CD4-positive, alpha-beta T cell (primary cell): Measurements from ENCODE around the gene FITM2. TPM values are rescaled to one million over a fixed set of nuclear protein-coding genes. Genes with fewer than 3 reads are reported as not detected.

ENCODE experiments used
- ATAC-seq: fragments of 200-7000 bp; cut with Tn5 transposase; one replicate; pipeline ENCODE4 v1.10.0; 2022; ENCODE audit warnings: mild to moderate bottlenecking; ENCODE audit not compliant: poor library complexity
- CTCF ChIA-PET: fragments of 350-600 bp; sonication (Branson Sonifier 250); formaldehyde crosslinking; loops from one replicate; lab custom pipeline; 2021; ENCODE audit warnings: antibody characterized with exemption, inconsistent platforms; lab: Charles Lee
- POLR2A ChIA-PET: fragments of 350-600 bp; sonication (Branson Sonifier 250); formaldehyde crosslinking; loops from one replicate; lab custom pipeline; 2021; ENCODE audit warnings: antibody characterized with exemption, inconsistent platforms; lab: Charles Lee
- DNase-seq, 14 experiments: peaks; one replicate each; pipeline ENCODE4 v3.0.0-alpha.2; 2013 to 2020; ENCODE audit warnings: mixed read lengths in 2 of 14
- H3K27ac ChIP-seq, 2 donors: one replicate each; pipeline versions ENCODE4 v1.5.1 to v1.7.0; 2013; ENCODE audit warnings: low read length in 2 of 2, low read depth in 1 of 2, mild to moderate bottlenecking in 1 of 2
- H3K27me3 ChIP-seq, 2 experiments: 1 replicate in 1 of 2; 2 replicates in 1 of 2; pipeline versions ENCODE4 v1.6.1 to v1.7.0; 2013; ENCODE audit warnings: low read length in 2 of 2, control low read depth in 1 of 2, mild to moderate bottlenecking in 1 of 2, moderate library complexity in 1 of 2; ENCODE audit not compliant: insufficient read depth in 2 of 2, control insufficient read depth in 1 of 2
- H3K36me3 ChIP-seq: one replicate; pipeline ENCODE4 v1.6.1; 2013; ENCODE audit warnings: low read length, control low read depth; ENCODE audit not compliant: insufficient read depth
- H3K4me1 ChIP-seq: one replicate; pipeline ENCODE4 v1.6.1; 2013; ENCODE audit warnings: low read length, control low read depth; ENCODE audit not compliant: insufficient read depth
- H3K4me3 ChIP-seq: one replicate; pipeline ENCODE4 v1.5.1; 2013; ENCODE audit warnings: mild to moderate bottlenecking, low read length, moderate library complexity
- H3K9me3 ChIP-seq, 2 experiments: 1 replicate in 1 of 2; 2 replicates in 1 of 2; pipeline versions ENCODE4 v1.6.1 to v1.7.0; 2013; ENCODE audit warnings: low read length in 2 of 2, mild to moderate bottlenecking in 2 of 2, control low read depth in 1 of 2, moderate library complexity in 1 of 2; ENCODE audit not compliant: control insufficient read depth in 1 of 2, insufficient read depth in 1 of 2
- H3K27ac Mint-ChIP-seq: one replicate; pipeline ENCODE4 v1.8.0; 2020; ENCODE audit warnings: mixed read lengths
- H3K27me3 Mint-ChIP-seq: one replicate; pipeline ENCODE4 v1.8.0; 2021; ENCODE audit warnings: mixed read lengths
- H3K36me3 Mint-ChIP-seq: one replicate; pipeline ENCODE4 v1.8.0; 2021; ENCODE audit warnings: low read depth, mixed read lengths
- H3K4me1 Mint-ChIP-seq: one replicate; pipeline ENCODE4 v1.8.0; 2021; ENCODE audit warnings: low read depth, mixed read lengths
- H3K4me3 Mint-ChIP-seq: one replicate; pipeline ENCODE4 v1.8.0; 2020; ENCODE audit warnings: mild to moderate bottlenecking, mixed read lengths
- H3K9me3 Mint-ChIP-seq: one replicate; pipeline ENCODE4 v1.8.0; 2020; ENCODE audit warnings: mixed read lengths
- CTCF ChIP-seq: fragments of 200-600 bp; IDR thresholded peaks from one replicate; pipeline ENCODE4 v1.8.0; 2022; ENCODE audit warnings: antibody characterized with exemption, mild to moderate bottlenecking
- intact Hi-C, 2 experiments: fragments of 100-400 bp; cut with DNase I in 1 of 2; cut with micrococcal nuclease in 1 of 2; formaldehyde crosslinking; loops; one replicate each; pipeline versions ENCODE4 v1.15.1 to v1.9.0; 2023 to 2025; cut with DNase I, micrococcal nuclease
- total RNA-seq, 174 experiments: library from RNA in 2 of 174; stranded (reverse) in 2 of 174; gene quantifications; one replicate each; pipeline ENCODE4 v1.2.3 and lab custom pipeline; 2021 to 2026

Gene FITM2
- total RNA-seq, 2 experiments from 2014 or later, result 3.2 to 3.4 TPM

- DNase-seq, result no peak
Measured at GRCh38 chr20:44336725-44337380, 25.9 kb upstream of the FITM2 start, which contains the start of gene R3HDML. TSS of gene R3HDML (plus strand) at chr20:44337043. CDS start at chr20:44337158, 115 bp downstream.

GRCh38 chr20:44336086-44336485 lies 25.1 kb upstream of the FITM2 start:
- no peak for TF ChIP-seq CTCF
- Histone ChIP-seq H3K9me3 (no peaks in the 10 kb centered on the region), H3K27ac (no peak overlapping the region), H3K4me1 (no peaks in the 10 kb centered on the region), H3K27me3 (peaks cover 0 to 9% of the 10 kb centered on the region in 2 experiments), H3K36me3 (no peaks in the 10 kb centered on the region), H3K4me3 (no peak overlapping the region)
- POLR2A ChIA-PET, result no interaction called here
- Mint-ChIP-seq H3K4me3 (no peak overlapping the region), H3K27ac (no peak overlapping the region), H3K9me3 (no peaks in the 10 kb centered on the region), H3K36me3 (no peaks in the 10 kb centered on the region), H3K27me3 (peaks cover 21% of the 10 kb centered on the region), H3K4me1 (no peaks in the 10 kb centered on the region)
- CTCF ChIA-PET, result no interaction called here
- DNase-seq (no peak), ATAC-seq (no peak)
- intact Hi-C loops, result no loop called here

More at GRCh38 chr20:44336725-44337380, 25.9 kb upstream of the FITM2 start, which contains the start of gene R3HDML:
- peaks cover 0 to 9% of the 10 kb centered on the region in 2 experiments for H3K27me3 ChIP-seq
- Mint-ChIP-seq H3K27me3 (peaks cover 21% of the 10 kb centered on the region), H3K4me3 (no peak within 1 kb of the TSS), H3K27ac (no peak within 1 kb of the TSS), H3K9me3 (no peaks in the 10 kb centered on the region), H3K36me3 (no peaks in the 10 kb centered on the region), H3K4me1 (no peaks in the 10 kb centered on the region)
- H3K4me1 ChIP-seq, result no peaks in the 10 kb centered on the region
- H3K36me3 ChIP-seq, result no peaks in the 10 kb centered on the region
- no peak for TF ChIP-seq CTCF
- ATAC-seq, result no peak
- H3K9me3 ChIP-seq, result no peaks in the 10 kb centered on the region
- H3K27ac ChIP-seq, result no peak within 1 kb of the TSS
- H3K4me3 ChIP-seq, result no peak within 1 kb of the TSS
- POLR2A ChIA-PET, result no interaction called here
- intact Hi-C loops, result no loop called here
- CTCF ChIA-PET, result no interaction called here

GRCh38 chr20:44335675-44336074 lies 24.7 kb upstream of the FITM2 start:
- ChIA-PET CTCF (no interaction called here), POLR2A (no interaction called here)
- intact Hi-C loops, result no loop called here
- H3K4me1 Mint-ChIP-seq, result no peaks in the 10 kb centered on the region
- peaks cover 21% of the 10 kb centered on the region for H3K27me3 Mint-ChIP-seq
- H3K27ac Mint-ChIP-seq, result no peak overlapping the region
- no peaks in the 10 kb centered on the region for H3K36me3 Mint-ChIP-seq
- Histone ChIP-seq H3K27me3 (peaks cover 0 to 9% of the 10 kb centered on the region in 2 experiments), H3K36me3 (no peaks in the 10 kb centered on the region), H3K27ac (no peak overlapping the region), H3K4me3 (no peak overlapping the region), H3K9me3 (no peaks in the 10 kb centered on the region), H3K4me1 (no peaks in the 10 kb centered on the region)
- TF ChIP-seq CTCF, result no peak
- no peaks in the 10 kb centered on the region for H3K9me3 Mint-ChIP-seq
- no peak overlapping the region for H3K4me3 Mint-ChIP-seq
- ATAC-seq (no peak), DNase-seq (no peak)
